DMS153 treated with DMSO at 0.1 percent for 48 hours (cell line): ENCODE data around the gene NIPA2.

Experiments
- DNase-seq: peaks from one replicate; lab custom pipeline; 2025; ENCODE audit not compliant: unreplicated experiment; lab: John Stamatoyannopoulos, UW

Gene NIPA2

DNA sequence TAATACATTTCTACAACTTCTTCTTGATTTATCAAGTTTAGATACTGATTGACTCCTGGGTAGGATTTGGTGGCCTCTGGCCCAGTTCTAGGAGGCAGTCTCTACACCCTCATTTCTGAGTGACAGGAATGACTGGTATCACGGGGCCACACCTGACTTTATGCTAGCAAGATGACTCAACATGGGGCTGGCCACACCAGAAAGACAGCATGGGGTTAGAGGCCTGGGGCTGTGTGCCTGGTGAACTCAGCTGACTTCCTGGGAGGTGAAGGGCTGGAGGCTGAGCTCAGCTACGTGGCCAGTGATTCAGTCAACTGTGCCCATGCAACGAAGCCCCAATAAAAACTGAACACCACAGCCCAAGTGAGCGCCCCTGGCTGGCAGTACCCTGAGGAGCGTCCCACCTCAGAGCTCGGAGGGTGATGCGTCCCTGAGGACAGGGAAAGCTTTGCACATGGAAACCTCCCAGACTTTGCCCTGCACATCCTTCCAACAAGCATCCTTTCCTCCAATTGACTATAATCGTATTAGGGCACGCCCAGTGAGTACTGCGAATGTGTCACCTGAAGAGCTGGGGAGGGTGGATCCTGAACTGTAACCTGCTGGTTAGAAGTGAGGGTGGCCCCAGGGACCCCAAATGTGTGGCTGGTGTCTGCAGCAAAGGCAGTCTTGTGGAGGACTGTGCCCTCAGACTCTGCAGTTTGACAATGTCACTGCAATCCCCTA, 57.2 kb downstream of the NIPA2 start:
- DNase-seq = no peak

DNA sequence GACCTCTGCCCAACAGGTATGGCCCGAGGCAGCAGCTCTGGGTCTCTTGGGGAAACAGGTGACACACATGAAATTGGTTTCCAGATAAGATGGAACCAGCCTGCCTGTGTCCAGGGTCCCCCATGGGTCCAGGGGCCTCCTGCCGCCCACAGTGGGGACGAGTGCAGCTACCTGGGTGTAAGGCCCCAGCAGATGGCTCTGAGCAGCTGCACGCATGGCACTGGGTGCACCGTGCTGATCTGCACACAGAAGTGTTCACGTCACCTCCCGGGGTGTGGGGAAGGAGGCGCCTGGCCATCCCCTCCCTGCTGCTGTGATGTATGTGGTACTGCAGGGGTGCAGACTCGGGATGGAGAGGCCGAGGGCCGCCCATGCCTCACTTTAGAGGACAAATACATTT, 63.6 kb downstream of the NIPA2 start:
- no peak for DNase-seq

DNA sequence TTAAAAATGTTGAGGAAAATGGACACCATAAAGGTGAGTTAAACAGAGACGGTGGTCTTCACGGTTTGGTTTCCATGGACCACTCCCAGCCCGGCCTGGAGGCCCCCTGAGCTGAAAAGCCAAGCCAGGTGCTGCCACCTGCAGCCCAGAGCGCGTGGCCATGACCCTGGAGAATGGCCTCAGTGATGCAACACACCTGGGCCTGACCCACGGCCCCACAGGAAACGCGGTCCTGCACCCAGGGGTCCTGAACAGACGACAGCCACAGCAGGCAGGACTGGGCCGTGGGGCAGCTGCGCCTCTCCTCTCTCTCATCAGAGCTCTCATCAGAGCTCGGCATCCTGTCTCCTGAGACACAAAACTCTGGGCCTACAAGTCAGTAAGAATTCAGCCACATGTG, 64.1 kb downstream of the NIPA2 start:
- DNase-seq = no peak

DNA sequence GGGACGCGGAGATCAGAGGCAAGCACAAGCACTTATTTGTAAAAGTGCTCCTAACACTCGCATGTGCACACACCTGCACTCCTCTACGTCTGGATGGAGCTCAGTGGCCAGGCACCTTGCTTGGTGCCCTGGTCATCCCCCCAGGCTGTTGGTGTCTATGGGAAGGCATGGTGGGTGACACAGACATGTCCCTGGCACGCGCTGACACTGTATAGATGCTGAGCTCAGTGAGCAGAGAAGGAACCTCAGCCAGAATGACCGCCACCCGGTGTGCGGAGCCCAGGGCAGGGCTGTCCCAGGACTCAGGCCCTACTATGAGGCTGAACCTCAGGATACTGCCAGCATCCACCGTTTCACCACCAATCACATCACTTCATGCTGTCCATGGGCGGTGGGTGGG, 64.5 kb downstream of the NIPA2 start:
- DNase-seq = no peak

DNA sequence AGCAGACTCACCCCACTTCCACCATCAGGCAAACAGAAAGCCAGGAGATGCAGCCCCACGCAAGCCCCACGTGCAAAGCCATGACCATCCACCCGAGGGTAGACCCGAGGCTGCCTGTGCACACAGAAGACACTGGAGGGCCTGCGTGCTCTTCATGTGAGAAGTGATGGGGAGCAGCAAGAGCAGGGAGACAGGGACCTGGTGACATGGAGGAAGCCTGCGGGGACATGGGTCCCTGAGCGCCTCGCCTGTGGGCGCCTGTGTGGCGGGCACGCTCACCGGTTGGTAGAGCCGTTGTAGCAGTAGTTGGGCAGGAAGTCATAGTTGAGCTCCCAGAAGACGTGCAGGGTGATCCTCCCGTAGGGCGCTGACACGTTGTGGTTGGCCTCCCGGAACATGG, 65.0 kb downstream of the NIPA2 start:
- DNase-seq = no peak

DNA sequence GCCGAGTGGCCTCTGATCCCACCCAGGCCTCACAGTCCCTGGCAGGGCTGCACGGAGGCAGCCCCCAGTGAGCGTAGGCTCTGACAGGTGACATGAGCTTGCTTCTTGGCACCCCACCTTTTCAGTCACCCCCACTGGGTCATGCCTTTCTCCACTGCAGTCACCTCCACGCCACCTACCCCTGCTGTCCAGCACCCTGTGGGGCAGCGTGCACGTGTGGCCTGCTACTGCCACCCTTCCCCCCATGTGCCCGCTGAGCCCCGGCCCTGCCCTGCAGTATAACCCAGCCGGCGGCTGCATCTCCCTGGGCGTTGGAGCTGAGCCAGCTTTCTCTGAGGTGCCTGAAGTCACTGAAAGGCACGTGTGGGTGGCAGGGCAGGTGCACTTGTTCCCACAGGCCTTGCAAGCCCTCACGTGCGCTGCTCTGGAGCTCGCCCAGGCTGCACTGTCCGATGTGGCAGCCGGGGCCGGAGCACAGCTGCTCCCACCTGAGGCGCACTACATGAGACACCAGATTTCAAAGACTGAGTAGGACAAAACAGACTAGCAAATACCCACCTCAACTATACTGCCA, 65.6 kb downstream of the NIPA2 start:
- DNase-seq = peak; percentile 16

DNA sequence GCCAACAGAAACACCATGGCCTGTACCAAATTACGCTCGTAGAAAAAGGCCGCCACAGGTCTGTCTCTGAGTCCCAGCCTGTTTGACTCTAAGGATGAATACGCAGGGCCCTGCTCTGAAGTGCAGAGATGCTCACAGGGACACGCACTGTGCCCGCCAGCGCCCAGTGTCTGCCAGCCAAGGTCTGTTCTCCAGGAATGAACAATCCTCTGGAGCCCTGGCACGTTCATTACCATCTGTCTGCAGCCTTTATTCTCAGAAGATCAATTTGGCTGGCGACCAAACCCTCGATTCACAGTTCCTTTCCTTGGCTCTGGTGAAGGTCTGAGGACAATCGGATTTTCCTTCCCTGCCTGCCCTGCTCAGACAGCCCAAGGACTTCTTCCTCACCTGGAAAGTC, 66.3 kb downstream of the NIPA2 start:
- DNase-seq = no peak

DNA sequence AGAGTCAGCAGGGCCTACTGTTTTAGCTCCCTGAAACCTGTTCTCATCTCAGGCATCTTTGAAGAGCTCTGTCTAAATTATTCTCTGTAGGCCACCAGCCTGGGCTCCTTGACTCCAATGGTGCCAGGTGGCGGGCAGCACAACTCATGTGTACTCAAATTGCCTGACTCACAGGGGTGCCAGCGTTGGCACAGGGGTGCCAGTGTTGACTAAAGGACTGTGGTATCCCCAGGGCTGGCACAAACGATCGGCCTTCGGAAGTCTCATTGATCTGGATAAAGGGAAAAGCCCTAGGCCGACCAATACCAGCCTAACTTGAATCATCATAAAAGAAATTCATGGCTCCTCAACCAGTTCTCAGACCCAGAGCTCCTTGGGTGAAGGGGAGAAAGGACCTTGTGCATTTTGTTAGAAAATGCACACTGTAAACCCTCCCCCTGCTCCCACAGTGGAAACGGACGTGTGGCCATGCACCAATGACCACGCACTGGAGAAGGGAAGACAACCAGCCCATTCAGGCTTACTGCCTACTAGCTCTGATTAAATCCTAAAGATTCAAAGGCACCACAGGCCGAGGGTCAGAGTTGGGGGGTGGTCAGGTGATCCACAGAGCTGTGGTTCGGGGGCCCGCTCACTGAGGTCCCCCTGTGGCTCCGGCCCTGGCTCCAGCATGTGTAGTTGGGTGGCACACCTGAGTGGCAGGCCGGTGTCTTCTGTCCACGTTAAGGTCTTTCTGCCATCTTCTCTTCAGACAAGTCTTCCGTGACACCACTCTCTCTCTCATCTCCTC, 68.9 kb downstream of the NIPA2 start:
- no peak for DNase-seq

DNA sequence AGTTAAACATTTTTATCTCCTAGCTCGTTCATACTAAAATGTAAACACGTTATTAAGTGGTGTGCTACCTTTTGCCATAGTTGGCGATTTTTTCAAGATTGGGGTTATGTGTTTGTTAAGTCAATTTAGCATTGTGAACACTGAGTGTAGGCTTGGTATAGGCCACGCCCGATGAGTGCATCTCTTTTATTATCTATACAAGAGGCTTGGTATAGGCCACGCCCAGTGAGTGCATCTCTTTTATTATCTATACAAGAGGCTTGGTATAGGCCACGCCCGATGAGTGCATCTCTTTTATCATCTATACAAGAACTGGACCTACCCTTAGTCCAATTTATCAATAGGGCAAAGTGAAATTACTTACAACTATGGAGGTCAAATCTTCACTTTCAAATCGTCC, 70.4 kb downstream of the NIPA2 start:
- DNase-seq = no peak

DNA sequence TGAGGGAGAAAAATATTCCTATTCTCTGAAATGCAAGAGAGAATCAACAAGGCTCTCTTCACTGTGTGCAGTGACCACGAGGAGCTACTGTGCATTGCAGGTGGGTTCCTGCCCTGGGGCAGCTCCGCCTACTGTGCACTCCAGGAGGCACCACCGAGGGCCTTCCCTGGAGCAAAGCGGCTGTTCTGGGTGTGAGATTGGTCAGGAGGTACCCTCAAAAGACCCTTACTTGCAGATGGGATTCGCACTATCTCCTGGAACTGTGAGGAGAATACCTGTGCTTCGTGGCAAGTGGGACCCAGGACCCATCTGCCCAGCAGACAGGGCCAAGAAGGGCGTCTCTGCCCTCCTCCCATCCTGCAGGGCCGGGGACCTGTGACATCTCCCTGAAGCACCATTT, 72.8 kb downstream of the NIPA2 start:
- no peak for DNase-seq

DNA sequence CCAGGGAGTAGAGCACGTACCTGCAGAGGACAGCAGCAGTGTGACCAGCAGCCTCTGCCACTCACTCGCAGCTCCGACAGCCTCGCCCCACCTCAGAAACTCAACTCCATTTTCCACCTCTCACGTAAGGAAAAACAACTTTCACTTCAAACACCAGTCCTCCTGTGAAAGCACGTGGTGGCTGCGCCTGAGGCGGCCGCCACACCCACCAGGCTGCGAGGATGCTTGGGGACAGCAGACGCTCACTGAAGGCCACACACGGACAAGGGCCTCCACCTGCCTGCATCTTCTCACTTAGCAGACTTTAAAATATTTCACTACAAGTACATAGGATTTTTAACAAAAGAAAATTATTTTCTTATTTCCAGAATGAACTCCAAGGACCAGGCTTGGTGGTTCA, 73.8 kb downstream of the NIPA2 start:
- no peak for DNase-seq

DNA sequence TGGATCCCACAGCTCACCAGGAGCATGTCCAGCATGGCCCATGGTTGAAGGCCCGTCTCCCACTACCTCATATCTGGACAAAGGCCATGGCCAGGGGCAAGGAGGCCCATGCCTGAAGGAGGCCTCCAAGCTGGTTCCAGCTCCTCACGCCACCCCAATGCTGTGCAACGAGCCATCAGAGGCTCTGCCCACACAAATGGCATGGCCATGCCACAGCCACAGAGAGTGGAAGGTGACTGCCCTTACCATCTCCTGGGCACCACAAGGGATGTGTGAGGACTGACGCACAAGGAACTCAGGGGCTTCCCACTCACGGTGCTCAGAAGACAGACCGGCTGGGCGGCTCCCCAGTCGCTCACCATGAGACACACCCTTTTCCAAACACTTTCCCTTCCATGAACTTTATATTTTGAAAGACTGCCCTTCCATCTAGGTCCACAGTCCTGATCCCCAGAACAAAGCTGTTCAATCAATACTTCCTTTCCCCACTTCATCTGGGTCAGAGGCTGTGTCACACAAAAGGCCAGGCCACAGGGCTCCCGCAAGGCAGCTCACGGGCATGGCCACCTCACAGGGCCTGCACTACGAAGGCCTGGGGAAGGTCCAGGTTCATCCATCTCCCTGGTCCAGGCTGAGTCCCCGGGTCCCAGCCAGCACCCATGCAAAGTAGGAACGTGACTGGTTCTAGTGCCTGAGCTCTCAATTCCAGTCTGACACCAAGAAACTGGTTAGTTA, 75.3 kb downstream of the NIPA2 start:
- no peak for DNase-seq

DNA sequence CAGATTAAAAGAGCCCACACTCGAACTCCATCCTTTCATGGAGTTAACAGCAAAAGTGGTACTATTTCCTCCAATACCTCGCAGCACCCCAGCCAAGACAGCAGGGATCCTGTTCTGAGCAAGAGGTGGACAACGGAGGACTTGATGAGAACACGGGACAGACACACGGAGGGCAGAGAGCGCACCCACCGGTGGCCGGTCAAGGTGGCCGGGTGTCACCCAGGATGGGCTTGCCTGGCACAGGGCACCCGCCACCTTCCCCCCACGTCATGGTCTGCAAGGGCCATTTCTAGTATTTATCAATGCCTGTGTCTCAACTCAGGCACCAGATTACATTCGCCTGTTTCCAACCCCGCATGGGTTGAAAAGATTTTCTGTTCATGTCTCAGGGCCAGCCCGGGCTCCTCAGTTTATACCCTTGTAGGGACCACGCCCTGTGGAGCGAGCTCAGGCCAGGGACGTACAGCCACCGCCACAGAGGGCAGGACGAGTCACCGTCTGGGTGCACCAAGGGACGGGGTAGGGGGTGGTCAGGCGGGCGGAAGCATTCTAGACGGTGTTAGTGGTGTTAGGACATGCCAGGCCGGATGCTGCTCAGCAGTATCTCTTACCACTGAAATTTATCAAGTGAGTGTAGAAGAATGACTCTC, 77.5 kb downstream of the NIPA2 start:
- DNase-seq = no peak

DNA sequence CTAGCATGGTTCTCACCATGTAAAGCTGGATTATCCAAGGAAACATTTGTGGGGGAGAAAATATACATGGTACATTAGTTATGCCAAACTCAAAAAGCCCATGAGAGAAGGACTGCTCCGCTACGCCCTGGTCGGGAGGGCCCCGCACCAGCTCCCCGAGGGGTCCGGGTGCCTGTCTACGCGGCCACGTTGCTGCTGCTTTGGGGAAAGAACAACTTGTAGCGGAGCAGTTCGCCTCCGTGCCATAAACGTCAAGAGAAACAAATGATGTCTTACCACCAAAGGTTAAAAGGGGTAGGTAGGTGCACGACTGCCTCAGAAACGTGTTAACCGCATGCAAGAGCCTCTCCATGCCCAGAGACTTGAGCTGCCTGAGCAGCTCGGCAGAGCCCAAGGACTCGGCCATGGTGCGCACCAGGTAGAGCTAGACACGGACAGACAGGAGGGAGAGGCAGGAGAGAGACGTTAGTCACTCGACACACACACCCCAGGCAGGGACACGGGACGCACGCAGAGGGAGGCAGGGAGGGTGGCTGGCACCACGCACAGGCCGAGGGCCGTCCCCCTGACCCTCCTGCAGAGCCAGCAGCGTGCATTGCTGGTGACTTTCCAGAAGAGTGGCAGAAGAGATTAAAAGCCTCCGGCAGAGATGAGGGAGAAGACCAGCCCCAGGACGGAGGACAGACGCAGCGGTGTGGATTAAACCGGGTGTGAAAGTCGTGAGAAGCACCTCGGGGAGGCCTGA, 78.3 kb downstream of the NIPA2 start:
- no peak for DNase-seq

DNA sequence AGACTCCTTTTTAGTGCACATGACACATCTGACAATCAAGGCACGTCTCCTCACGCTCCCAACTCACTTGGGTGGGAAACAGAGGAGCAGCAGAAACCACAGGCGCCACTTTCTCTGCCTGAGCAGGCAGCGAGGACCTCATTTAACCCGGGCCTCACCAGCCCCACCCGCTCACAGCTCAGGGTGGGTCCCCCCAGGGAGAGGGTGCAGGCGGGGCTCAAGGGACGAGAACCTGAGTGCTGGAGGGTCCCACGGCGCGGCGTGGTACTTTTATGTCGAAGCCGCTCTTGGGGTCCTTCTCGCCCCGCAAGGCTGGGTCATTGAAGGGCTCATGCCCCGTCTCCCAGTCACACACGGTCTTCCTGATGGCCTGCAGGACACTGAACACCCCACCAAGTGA, 79.1 kb downstream of the NIPA2 start:
- no peak for DNase-seq
